Kidney epithelial cell (primary cell): ENCODE data around the gene EIF4EBP2. TPM values are rescaled to one million over a fixed set of nuclear protein-coding genes. Genes with fewer than 3 reads are reported as not detected.

ENCODE experiments used
- DNase-seq: peaks from one replicate; pipeline ENCODE4 v3.0.0-alpha.2; 2010; ENCODE audit warnings: low read depth
- H3K27me3 ChIP-seq: 2 replicates; pipeline ENCODE4 v1.6.0; 2011; ENCODE audit warnings: low read length; ENCODE audit not compliant: control insufficient read depth, insufficient read depth
- H3K36me3 ChIP-seq: 2 replicates; pipeline ENCODE4 v1.5.1; 2011; ENCODE audit warnings: low read length; ENCODE audit not compliant: control insufficient read depth, insufficient read depth
- H3K4me3 ChIP-seq: 2 replicates; pipeline ENCODE4 v1.5.1; 2011; ENCODE audit warnings: low read depth, mild to moderate bottlenecking, control low read depth, low read length
- CTCF ChIP-seq: IDR thresholded peaks from 2 replicates; pipeline ENCODE4 v1.5.1; 2011; ENCODE audit warnings: mild to moderate bottlenecking, moderate library complexity, low read length, control low read depth, inconsistent platforms; ENCODE audit not compliant: insufficient read depth, poor library complexity, severe bottlenecking
- total RNA-seq: library from RNA; depleted of rRNA; stranded (reverse); fragments of >200 nt; gene quantifications from 2 replicates; pipeline ENCODE4 v1.2.3, GENCODE V29; 2015

The EIF4EBP2 gene
- total RNA-seq, 1 donor from 2014 or later, result 34.3 TPM

DNA sequence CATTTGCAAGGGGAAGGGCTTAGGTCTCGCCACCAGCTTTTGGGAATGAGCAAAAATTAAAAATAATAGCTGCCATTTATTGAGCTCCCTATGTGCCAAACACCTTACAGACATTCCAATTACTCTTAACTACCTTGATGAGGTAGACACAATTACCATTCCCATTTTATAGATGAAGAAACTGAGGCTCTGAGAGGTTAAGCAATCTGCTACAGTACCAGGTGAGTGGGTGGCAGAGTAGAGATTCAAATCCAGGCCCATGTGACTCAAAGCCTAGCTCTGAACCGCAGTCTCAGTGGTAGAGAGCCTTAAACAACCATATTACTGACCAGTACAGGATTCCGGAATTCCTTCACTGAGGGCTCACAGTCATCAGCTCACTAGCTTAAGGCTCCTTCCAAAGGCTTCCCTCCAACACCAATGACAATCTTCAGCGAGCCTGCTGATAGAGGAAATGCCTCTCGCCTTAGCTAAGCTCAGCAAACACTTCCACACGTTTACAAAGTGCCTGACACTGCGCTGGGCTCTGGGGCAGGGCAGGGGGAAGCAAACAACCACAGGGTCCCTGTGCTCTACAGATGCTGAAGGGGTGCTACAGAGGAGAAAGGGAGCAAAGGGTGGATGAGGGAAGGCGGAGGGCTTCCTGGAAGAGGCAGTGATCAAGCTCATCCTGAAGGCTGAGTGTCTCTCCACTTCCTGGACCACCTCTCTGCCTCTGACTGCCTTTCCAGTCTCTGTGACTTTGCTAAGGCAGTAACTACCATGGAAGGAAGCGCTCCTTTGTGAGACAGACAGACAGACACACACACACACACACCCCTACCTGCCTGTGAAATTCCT is 28.9 kb upstream of the EIF4EBP2 start:
- no peak for DNase-seq
- no peaks in the 10 kb centered on the region for H3K36me3 ChIP-seq
- H3K4me3 ChIP-seq, result no peak overlapping the region
- no peak for TF ChIP-seq CTCF
- no peaks in the 10 kb centered on the region for H3K27me3 ChIP-seq

DNA sequence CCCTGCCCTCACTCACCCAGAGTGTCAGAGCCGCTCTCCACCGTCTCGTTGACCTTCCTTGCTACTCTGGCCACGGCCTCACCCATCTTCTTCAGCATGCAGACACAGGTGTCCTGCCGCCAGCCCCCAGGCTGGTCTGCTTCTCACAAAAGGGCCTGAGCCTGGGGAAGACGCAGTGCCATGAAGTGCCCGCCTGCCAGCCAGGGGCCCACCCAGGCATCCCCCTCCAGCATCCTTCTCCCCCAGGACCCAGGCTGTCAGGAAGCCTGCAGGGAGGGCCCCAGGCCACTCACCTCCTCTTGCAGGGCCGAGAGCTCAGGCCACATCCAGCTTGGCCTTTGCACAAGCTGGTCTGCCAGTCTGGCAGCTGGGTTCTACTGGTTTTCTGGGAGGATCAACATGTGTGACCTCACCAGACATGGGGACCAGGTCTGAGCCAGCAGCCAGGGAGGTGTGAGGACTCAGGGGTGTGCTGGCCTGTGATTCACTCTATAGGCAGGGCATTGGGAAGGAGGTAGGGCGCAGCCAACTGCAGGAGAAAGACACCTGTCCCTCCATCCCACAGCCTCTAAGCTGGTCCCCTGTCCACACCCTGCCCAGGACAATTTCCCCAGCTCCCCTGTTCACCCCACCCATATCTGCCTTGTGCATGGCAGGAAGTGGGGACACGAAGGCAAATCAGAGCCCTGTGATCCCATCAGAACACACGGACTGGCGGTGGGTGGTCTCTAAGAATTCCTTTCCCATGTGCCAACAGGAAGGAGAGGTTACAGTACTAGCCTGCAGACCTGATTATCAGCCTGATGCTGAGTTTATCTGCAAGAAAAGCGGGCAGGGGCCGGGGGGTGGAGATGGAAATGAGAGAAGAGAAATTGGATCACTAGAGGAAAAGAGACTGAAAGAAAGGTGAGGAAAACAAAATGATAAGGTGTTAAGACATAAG is 27.2 kb upstream of the EIF4EBP2 start:
- H3K36me3 ChIP-seq, result no peaks in the 10 kb centered on the region
- no peak for DNase-seq
- TF ChIP-seq CTCF, result no peak
- H3K27me3 ChIP-seq, result no peaks in the 10 kb centered on the region
- no peak overlapping the region for H3K4me3 ChIP-seq

- Histone ChIP-seq H3K36me3 (no peaks in the 10 kb centered on the region), H3K27me3 (no peaks in the 10 kb centered on the region), H3K4me3 (no peak overlapping the region)
- TF ChIP-seq CTCF, result no peak
- peak; percentile 99 for DNase-seq
Observed at GRCh38 chr10:70378122-70378521, 25.8 kb upstream of the EIF4EBP2 start.

GRCh38 chr10:70379581-70380176 is 24.3 kb upstream of the EIF4EBP2 start:
- H3K27me3 ChIP-seq, result no peaks in the 10 kb centered on the region
- no peak overlapping the region for H3K4me3 ChIP-seq
- DNase-seq, result no peak
- no peaks in the 10 kb centered on the region for H3K36me3 ChIP-seq
- TF ChIP-seq CTCF, result peak; percentile 56

GRCh38 chr10:70380350-70381135 is 23.4 kb upstream of the EIF4EBP2 start:
- no peak for TF ChIP-seq CTCF
- Histone ChIP-seq H3K36me3 (no peaks in the 10 kb centered on the region), H3K4me3 (no peak overlapping the region), H3K27me3 (no peaks in the 10 kb centered on the region)
- no peak for DNase-seq
